IMR-90 (cell line): ENCODE data around the gene KCTD12. TPM values are rescaled to one million over a fixed set of nuclear protein-coding genes. Genes with fewer than 3 reads are reported as not detected.

Experiments
- ATAC-seq: fragments of 200-7000 bp; cut with Tn5 transposase; 2 replicates; pipeline ENCODE4 v1.9.1; 2020; ENCODE audit warnings: low read depth, mild to moderate bottlenecking, moderate library complexity
- BruUV-seq: library from RNA; stranded (reverse); fragments of 400-500 nt; replicated peaks from 2 replicates; lab custom pipeline; 2021; lab: Mats Ljungman, UMichigan
- CTCF ChIA-PET: fragments of 300-600 bp; formaldehyde crosslinking; extraction: SDS; loops from one replicate; lab custom pipeline; 2021; ENCODE audit warnings: antibody characterized with exemption; lab: Yijun Ruan, JAX
- POLR2A ChIA-PET: fragments of 300-600 bp; sonication (Branson Sonifier 250); formaldehyde crosslinking; loops from one replicate; lab custom pipeline; 2022; ENCODE audit warnings: antibody characterized with exemption; ENCODE audit not compliant: unreplicated experiment; lab: Charles Lee
- DNase-seq: peaks from one replicate; pipeline ENCODE4 v3.0.0; 2013
- H2AFZ ChIP-seq: replicated peaks from 2 replicates; pipeline ENCODE3; 2013; ENCODE audit warnings: low read length, mild to moderate bottlenecking; ENCODE audit not compliant: poor library complexity
- H2AK5ac ChIP-seq: 2 replicates; pipeline ENCODE4 v1.6.1; 2013; ENCODE audit warnings: low read depth, low read length, inconsistent platforms
- H2AK9ac ChIP-seq: replicated peaks from 2 replicates; pipeline ENCODE3; 2013; ENCODE audit warnings: mild to moderate bottlenecking, low read depth, low read length, moderate library complexity; ENCODE audit not compliant: poor library complexity
- H2BK120ac ChIP-seq: 2 replicates; pipeline ENCODE4 v1.6.1; 2013; ENCODE audit warnings: low read depth, low read length, inconsistent platforms
- H2BK15ac ChIP-seq: 3 replicates; pipeline ENCODE4 v1.6.1; 2013; ENCODE audit warnings: low read depth, low read length, inconsistent platforms
- H2BK20ac ChIP-seq: 2 replicates; pipeline ENCODE4 v1.6.1; 2013; ENCODE audit warnings: low read depth, mild to moderate bottlenecking, inconsistent platforms, low read length, moderate library complexity
- H2BK5ac ChIP-seq: 2 replicates; pipeline ENCODE4 v1.6.1; 2013; ENCODE audit warnings: mild to moderate bottlenecking, low read depth, low read length, inconsistent platforms; ENCODE audit not compliant: poor library complexity, severe bottlenecking
- H3K14ac ChIP-seq: replicated peaks from 2 replicates; pipeline ENCODE4 v1.6.1; 2013; ENCODE audit warnings: low read depth, low read length, inconsistent platforms
- H3K18ac ChIP-seq: 2 replicates; pipeline ENCODE4 v1.6.1; 2013; ENCODE audit warnings: low read depth, low read length, control low read depth
- H3K23ac ChIP-seq: 2 replicates; pipeline ENCODE4 v1.6.1; 2013; ENCODE audit warnings: low read depth, low read length, inconsistent platforms
- H3K27ac ChIP-seq: 2 replicates; pipeline ENCODE4 v1.5.1; 2013; ENCODE audit warnings: mild to moderate bottlenecking, control low read depth, low read length; ENCODE audit not compliant: insufficient read depth
- H3K27me3 ChIP-seq: 2 replicates; pipeline ENCODE4 v1.6.1; 2013; ENCODE audit warnings: low read length; ENCODE audit not compliant: control insufficient read depth, insufficient read depth
- H3K36me3 ChIP-seq: 2 replicates; pipeline ENCODE4 v1.6.1; 2013; ENCODE audit warnings: low read length, mixed read lengths; ENCODE audit not compliant: control insufficient read depth, insufficient read depth
- H3K4ac ChIP-seq: 2 replicates; pipeline ENCODE4 v1.6.1; 2013; ENCODE audit warnings: low read depth, low read length, inconsistent platforms
- H3K4me1 ChIP-seq: 2 replicates; pipeline ENCODE4 v1.6.1; 2013; ENCODE audit warnings: low read length, mixed read lengths; ENCODE audit not compliant: control insufficient read depth, insufficient read depth
- H3K4me2 ChIP-seq: 2 replicates; pipeline ENCODE4 v1.6.1; 2013; ENCODE audit warnings: low read depth, mild to moderate bottlenecking, control low read depth, low read length, moderate library complexity
- H3K4me3 ChIP-seq: 2 replicates; pipeline ENCODE4 v1.5.1; 2013; ENCODE audit warnings: low read depth, mild to moderate bottlenecking, control low read depth, low read length, moderate library complexity; ENCODE audit not compliant: insufficient read depth
- H3K56ac ChIP-seq: 2 replicates; pipeline ENCODE4 v1.6.1; 2013; ENCODE audit warnings: low read length, inconsistent platforms; ENCODE audit not compliant: insufficient read depth; ENCODE audit errors: extremely low read depth
- H3K79me1 ChIP-seq, 2 experiments: 2 replicates each; pipeline ENCODE4 v1.6.1; 2013; ENCODE audit warnings: low read length in 2 of 2, inconsistent platforms in 1 of 2, low read depth in 1 of 2
- H3K9ac ChIP-seq: 2 replicates; pipeline ENCODE4 v1.6.1; 2013; ENCODE audit warnings: low read depth, low read length, control low read depth
- H3K9me1 ChIP-seq: 2 replicates; pipeline ENCODE4 v1.6.1; 2013; ENCODE audit warnings: low read length, inconsistent platforms; ENCODE audit not compliant: insufficient read depth
- H3K9me3 ChIP-seq: 2 replicates; pipeline ENCODE4 v1.6.1; 2013; ENCODE audit warnings: low read length; ENCODE audit not compliant: control insufficient read depth, insufficient read depth
- H4K20me1 ChIP-seq: 2 replicates; pipeline ENCODE4 v1.6.1; 2013; ENCODE audit warnings: low read length, inconsistent platforms; ENCODE audit not compliant: insufficient read depth
- H4K5ac ChIP-seq: 2 replicates; pipeline ENCODE4 v1.6.1; 2013; ENCODE audit warnings: mild to moderate bottlenecking, low read depth, low read length, control low read depth
- H4K8ac ChIP-seq, 2 experiments: 2 replicates each; pipeline ENCODE4 v1.6.1; 2013; ENCODE audit warnings: low read depth in 2 of 2, low read length in 2 of 2, control low read depth in 1 of 2, inconsistent platforms in 1 of 2
- H4K91ac ChIP-seq: 2 replicates; pipeline ENCODE4 v1.6.1; 2013; ENCODE audit warnings: low read depth, low read length, inconsistent platforms; ENCODE audit not compliant: insufficient read depth
- BHLHE40 ChIP-seq: fragments of 150-350 bp; IDR thresholded peaks from 2 replicates; pipeline ENCODE4 v1.6.1; 2016; ENCODE audit warnings: mild to moderate bottlenecking, low read depth, low read length
- CEBPB ChIP-seq: IDR thresholded peaks from 2 replicates; pipeline ENCODE4 v1.6.1; 2012; ENCODE audit warnings: low read depth, low read length, improper control_type of control experiment
- CHD1 ChIP-seq: IDR thresholded peaks from 2 replicates; pipeline ENCODE4 v1.6.1; 2012; ENCODE audit warnings: low read depth, low read length, improper control_type of control experiment
- FOS ChIP-seq: fragments of 150-350 bp; IDR thresholded peaks from 2 replicates; pipeline ENCODE4 v1.6.1; 2016; ENCODE audit warnings: low read depth, low read length
- MXI1 ChIP-seq: IDR thresholded peaks from 2 replicates; pipeline ENCODE4 v1.6.1; 2012; ENCODE audit warnings: low read depth, mild to moderate bottlenecking, low read length, moderate library complexity, borderline replicate concordance
- NFE2L2 ChIP-seq: fragments of 150-350 bp; IDR thresholded peaks from 2 replicates; pipeline ENCODE4 v1.6.1; 2016; ENCODE audit warnings: low read depth, mild to moderate bottlenecking, low read length
- RCOR1 ChIP-seq: IDR thresholded peaks from 2 replicates; pipeline ENCODE4 v1.6.1; 2012; ENCODE audit warnings: mild to moderate bottlenecking, low read length, improper control_type of control experiment; ENCODE audit not compliant: insufficient replicate concordance
- RFX5 ChIP-seq: IDR thresholded peaks from 2 replicates; pipeline ENCODE4 v1.8.0; 2012; ENCODE audit warnings: low read depth, mild to moderate bottlenecking, low read length, moderate library complexity
- SMC3 ChIP-seq: fragments of 150-350 bp; IDR thresholded peaks from 2 replicates; pipeline ENCODE4 v1.6.1; 2016; ENCODE audit warnings: low read depth, mild to moderate bottlenecking, antibody characterized with exemption, low read length, moderate library complexity
- USF2 ChIP-seq: fragments of 150-350 bp; IDR thresholded peaks from 2 replicates; pipeline ENCODE4 v1.6.1; 2017; ENCODE audit warnings: mild to moderate bottlenecking, antibody characterized with exemption, low read length, low read depth
- WGBS, 2 experiments: methylation state at CpG; one replicate each; pipeline versions ENCODE4 v1.1.5 to v1.1.7; 2013; ENCODE audit warnings: missing lambda C conversion rate in 2 of 2; ENCODE audit not compliant: insufficient read length in 1 of 2; ENCODE audit errors: extremely low coverage in 2 of 2; 5-methylcytosine and 5-hydroxymethylcytosine counted together
- dilution Hi-C: fragments of 300-500 bp; cut with HindIII; formaldehyde crosslinking; loops from one replicate; pipeline ENCODE4 v1.14.3; 2018; ENCODE audit warnings: low sequenced_read_pairs; ENCODE audit not compliant: unreplicated experiment
- in situ Hi-C: fragments of 300-500 bp; cut with MboI; formaldehyde crosslinking; loops from 3 replicates; pipeline ENCODE4 v1.14.3; 2019; ENCODE audit warnings: low sequenced_read_pairs, inconsistent platforms, mixed read lengths
- intact Hi-C: fragments of 100-400 bp; cut with micrococcal nuclease; formaldehyde crosslinking; loops from 2 replicates; pipeline ENCODE4 v1.10.0; 2022
- polyA plus RNA-seq, 3 experiments: library from polyadenylated mRNA; depleted of rRNA; stranded (reverse); fragments of >200 nt; gene quantifications; 2 replicates each; pipeline ENCODE4 v1.2.3, GENCODE V29; 2012; ENCODE audit warnings: low replicate concordance in 1 of 3
- total RNA-seq: library from RNA; depleted of rRNA; stranded (reverse); fragments of >200 nt; gene quantifications from 2 replicates; pipeline ENCODE4 v1.2.3, GENCODE V29; 2012

KCTD12 gene
- total and polyA plus RNA-seq, 2 of the 4 experiments (the other 2 are of a cell fraction), result 1.8 to 1.9 TPM

- H3K9me3 ChIP-seq, result no peaks in the 10 kb centered on the region
- no peak overlapping the region for H3K23ac ChIP-seq
- no TSS peak for BruUV-seq
- H3K18ac ChIP-seq, result no peak overlapping the region
- dilution Hi-C loops (no loop called here), intact Hi-C loops (no loop called here), in situ Hi-C loops (no loop called here)
- H4K20me1 ChIP-seq, result no peaks in the 10 kb centered on the region
- H4K5ac ChIP-seq, result no peak overlapping the region
- whole genome bisulfite sequencing, 2 experiments, result no CpG with 5 or more reads among the region's 2 CpGs
- H3K27me3 ChIP-seq, result peaks cover 2% of the 10 kb centered on the region; the same call in 1 of the 2 replicates
- H3K4me3 ChIP-seq, result no peak overlapping the region
- ChIA-PET POLR2A (no interaction called here), CTCF (interaction anchor here (1.0 to 1.1 kb wide), 2 partner anchors 9 to 11 kb away, joined by 3 read pairs; no protein-coding TSS in a partner anchor)
- no peak overlapping the region for H2BK15ac ChIP-seq
- no peak overlapping the region for H3K4ac ChIP-seq
- no peak overlapping the region for H2AK9ac ChIP-seq
- H3K9me1 ChIP-seq, result no peaks in the 10 kb centered on the region
- H3K9ac ChIP-seq, result no peak overlapping the region
- no peak overlapping the region for H2BK5ac ChIP-seq
- no peak overlapping the region for H2AK5ac ChIP-seq
- DNase-seq (no peak), ATAC-seq (no peak)
- H3K4me2 ChIP-seq, result no peak overlapping the region
- no peak overlapping the region for H4K91ac ChIP-seq
- H2BK20ac ChIP-seq, result no peak overlapping the region
- no peak overlapping the region for H3K56ac ChIP-seq
- no peak overlapping the region for H2AFZ ChIP-seq
- no peaks in the 10 kb centered on the region for H3K4me1 ChIP-seq
- H3K14ac ChIP-seq, result no peak overlapping the region
- H4K8ac ChIP-seq, result no peak overlapping the region
- H3K27ac ChIP-seq, result no peak overlapping the region
- TF ChIP-seq CHD1 (no peak), RCOR1 (no peak), SMC3 (no peak), NFE2L2 (no peak), RFX5 (no peak), USF2 (no peak), FOS (no peak), BHLHE40 (no peak), MXI1 (no peak), CEBPB (no peak)
- no peak overlapping the region for H2BK120ac ChIP-seq
- H3K36me3 ChIP-seq, result no peaks in the 10 kb centered on the region
- no peaks in the 10 kb centered on the region for H3K79me1 ChIP-seq
These were observed 11.7 kb downstream of the KCTD12 start for GRCh38 chr13:76874479-76874878.
